HG03095 (cell line): Measurements from ENCODE around the gene CDKAL1.

Experiments
- ATAC-seq: cut with Tn5 transposase; IDR thresholded peaks from one replicate; pipeline ENCODE4 v1.9.1; 2021; ENCODE audit warnings: moderate library complexity; ENCODE audit not compliant: unreplicated experiment

Gene CDKAL1

GRCh38 chr6:20789162-20789561 lies 254.9 kb downstream of the CDKAL1 start:
- ATAC-seq, result no peak

DNA sequence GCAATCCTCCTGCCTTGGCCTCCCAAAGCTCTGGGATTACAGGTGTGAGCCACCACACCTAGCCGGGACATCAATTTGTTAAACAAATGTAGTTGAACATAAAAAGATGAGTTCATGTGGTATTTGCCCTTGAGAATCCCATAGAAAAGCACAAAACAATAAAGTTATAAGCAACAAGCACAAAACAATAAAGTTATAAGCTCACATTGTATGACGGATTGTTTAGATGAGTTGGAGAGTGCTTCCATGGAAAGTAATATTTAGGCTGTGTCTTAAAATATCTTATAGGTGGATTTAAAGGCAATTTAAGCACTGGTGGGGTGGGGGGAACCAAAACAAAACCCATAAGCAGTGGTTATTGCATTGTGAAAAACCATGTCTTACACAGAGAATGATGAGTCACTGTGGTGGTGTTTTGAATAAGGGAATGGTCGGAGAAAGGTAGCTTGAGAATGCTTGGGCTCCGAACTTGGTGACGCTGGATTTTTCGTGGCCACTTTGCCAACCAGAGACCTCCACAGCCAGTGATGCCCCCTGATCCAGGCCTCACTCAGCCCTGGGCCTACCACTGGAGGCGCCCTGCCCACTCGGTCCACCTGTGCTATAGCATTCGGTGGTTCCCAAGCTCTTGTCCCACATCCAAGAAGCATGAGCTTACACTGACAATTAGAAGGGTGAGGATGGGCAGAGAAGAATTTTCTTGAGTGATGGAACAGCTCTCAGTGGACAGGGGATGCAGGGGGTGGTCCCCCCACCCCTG lies 256.0 kb downstream of the CDKAL1 start:
- ATAC-seq, result no peak

GRCh38 chr6:20791074-20791473 lies 256.8 kb downstream of the CDKAL1 start:
- no peak for ATAC-seq

DNA sequence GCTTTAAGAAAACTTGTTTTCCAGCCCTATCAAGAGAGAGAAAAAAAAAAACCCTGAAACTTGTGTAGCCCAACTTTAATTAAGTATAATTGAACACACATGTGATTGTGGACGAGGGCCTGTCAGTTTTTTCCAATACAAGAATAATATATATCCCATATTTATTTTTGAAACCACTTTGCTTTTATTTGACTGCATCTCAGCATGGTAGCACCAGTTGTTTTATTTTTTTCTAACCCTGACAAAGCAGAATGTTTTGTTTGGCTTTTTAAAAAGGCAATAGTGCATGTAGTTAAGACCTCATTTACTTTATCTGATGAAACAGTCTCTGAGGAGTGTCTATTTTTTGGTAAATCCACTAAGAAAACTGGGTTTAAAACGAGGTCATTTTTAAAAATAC lies 257.7 kb downstream of the CDKAL1 start:
- no peak for ATAC-seq

- ATAC-seq, result no peak
Measured at GRCh38 chr6:20793174-20793573, 258.9 kb downstream of the CDKAL1 start.

- ATAC-seq, result no peak
Measured at GRCh38 chr6:20797597-20797996, 263.3 kb downstream of the CDKAL1 start.

DNA sequence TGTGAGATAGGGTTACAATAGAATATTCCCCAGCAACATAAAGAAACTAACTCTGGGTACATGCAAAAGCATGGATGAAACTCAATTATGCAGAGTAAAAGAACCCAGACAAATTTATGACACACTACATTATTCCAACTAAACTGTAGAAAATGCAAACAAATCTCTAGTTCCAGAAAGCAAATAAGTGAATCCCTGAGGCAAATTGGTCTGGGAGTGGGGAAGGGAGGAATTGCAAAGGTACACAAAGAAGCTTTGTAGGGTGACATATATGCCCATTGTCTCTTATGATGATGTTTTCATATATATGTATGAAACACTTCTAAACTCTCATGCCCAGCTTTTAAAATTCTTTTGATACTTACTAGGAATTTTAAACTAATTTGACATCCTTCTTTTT lies 266.0 kb downstream of the CDKAL1 start:
- no peak for ATAC-seq

DNA sequence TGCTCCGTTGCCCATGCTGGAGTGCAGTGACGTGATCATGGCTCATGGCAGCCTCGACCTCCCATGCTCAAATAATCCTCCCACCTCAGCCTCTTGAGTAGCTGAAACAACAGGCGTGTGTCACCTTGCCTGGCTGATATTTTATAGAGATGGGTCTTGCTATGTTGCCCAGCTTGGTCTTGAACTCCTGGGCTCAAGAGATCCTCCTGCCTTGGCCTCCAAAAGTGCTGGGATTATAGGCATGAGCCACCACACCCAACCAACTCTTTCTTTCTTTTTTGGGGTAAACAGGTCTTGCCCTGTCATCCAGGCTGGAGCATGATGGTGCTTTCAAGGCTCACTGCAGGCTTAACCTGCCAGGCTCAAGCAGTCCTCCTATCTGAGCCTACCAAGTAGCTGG lies 266.4 kb downstream of the CDKAL1 start:
- no peak for ATAC-seq

- ATAC-seq, result no peak
Measured at GRCh38 chr6:20801595-20801994, 267.3 kb downstream of the CDKAL1 start.

DNA sequence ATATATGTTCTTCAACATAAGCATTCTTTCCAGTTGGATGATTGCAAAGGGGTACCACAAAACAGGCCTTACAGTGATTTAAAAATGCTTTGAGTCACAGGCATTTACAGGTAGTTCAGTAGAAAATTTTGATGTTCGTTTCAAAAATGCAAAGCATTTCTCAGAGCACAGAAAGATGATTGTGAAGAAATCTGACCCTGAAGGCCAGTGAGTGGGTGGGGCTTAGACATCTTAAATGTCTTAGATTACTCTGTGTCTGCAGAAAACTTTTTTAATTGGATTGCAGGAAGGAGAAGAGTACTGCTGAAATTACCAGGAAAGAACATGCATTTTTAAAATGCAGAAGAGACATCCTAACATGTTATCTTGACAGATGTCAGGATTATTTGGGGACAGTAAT lies 268.3 kb downstream of the CDKAL1 start:
- ATAC-seq, result no peak

DNA sequence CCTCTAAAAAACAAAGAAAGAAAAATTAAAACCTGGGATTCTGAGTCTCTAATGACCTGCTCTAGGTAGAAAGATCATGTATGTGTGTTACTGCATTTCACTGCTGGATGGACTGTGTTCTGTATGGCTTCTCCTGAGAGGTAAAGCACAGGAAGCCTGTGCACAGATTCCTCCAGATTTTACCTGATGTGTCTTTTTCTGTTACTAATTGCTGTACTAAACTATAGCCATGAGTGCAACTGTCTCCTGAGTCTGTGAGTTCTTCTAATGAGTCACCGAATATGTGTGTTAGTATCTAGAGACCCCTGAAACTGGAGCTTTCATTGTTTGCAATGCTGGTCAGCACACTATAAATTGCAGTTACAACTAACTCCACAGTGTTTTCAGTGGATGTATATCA lies 270.8 kb downstream of the CDKAL1 start:
- ATAC-seq, result peak; percentile 65

DNA sequence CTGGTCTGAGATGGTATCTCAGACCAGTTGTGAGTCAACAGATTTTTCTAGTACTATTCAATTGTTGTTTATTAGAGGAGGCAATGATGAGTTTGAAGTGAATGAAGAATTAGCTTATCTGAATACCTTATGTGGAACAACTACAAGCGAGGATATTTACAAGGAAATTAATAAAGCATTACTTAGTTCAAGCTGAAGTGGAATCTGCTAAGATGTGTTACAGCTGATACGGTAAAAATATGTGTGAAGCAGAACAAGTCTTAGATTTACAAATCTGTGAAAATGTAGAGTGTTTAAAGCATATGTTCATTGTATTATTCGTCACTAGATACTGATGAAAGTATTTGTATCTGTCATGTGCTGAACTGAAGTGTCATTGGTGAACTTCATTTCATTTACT lies 272.4 kb downstream of the CDKAL1 start:
- ATAC-seq, result no peak

- ATAC-seq, result no peak
Measured at GRCh38 chr6:20808439-20808838, 274.2 kb downstream of the CDKAL1 start.

DNA sequence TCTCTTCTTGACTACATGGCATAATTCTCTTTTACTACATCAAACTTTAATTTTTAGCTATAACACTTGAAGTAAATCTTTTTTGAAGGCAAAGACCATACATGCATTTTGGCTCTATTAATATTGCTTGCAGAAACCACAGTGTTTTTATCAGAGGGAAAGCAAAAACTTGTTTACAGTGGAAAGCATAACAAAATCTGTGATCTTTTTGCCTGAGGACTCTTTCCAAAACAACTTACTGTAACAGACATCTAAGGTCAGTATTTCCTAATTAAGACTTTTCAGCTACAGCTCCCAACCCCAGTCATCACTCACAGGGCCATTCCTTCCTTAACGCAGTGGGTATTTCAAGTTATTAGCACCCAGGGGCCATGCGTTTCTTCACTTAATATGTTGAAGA lies 274.7 kb downstream of the CDKAL1 start:
- no peak for ATAC-seq

DNA sequence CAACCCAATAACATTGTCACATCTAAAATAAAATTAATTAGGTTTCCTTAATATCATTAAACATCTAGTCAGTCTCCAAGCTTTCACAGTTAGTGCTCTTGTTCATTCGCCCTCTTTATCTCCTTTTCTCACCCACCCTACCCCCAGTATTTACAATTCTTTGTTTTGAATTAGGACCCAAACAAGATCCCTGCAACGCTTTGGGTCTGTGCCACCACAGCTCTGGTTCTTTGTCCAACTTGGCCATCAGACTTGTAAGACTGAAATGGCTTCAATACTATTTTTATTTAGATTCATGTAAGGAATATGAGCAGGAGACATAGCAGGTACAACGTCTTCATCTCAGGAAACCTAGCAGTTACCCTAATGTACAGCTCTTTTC lies 276.5 kb downstream of the CDKAL1 start:
- no peak for ATAC-seq

DNA sequence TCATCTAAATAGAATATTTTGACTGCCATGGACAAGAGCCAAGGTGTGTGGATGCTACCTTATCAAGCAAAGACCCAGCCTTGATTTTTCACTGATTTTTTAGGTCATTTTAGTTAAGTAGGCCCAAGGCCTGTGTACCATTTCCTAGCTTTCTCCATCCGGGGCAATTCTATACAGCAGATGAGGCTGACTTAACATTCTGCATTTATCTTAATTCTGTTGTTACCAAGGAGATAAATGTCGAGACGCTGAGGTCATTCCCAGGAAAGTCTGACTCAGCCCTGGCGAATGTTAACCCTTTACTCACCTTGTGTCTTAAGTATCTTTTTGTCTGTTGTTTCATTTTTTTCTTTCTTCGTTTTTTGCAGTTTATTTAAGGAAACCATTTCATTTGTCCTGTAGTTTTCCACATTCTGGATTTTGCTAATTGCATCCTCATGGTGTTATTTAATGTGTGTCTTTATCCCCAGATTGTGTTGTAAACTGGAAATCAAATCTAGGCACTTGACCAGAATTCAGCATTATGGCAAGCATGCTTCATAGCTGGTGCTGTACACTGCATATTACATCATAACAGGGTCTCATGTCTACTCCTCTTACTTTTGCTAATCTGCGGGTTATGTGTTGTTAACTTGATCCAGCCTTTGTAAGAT lies 277.0 kb downstream of the CDKAL1 start:
- no peak for ATAC-seq

- ATAC-seq, result no peak
Measured at GRCh38 chr6:20812776-20813175, 278.5 kb downstream of the CDKAL1 start.

DNA sequence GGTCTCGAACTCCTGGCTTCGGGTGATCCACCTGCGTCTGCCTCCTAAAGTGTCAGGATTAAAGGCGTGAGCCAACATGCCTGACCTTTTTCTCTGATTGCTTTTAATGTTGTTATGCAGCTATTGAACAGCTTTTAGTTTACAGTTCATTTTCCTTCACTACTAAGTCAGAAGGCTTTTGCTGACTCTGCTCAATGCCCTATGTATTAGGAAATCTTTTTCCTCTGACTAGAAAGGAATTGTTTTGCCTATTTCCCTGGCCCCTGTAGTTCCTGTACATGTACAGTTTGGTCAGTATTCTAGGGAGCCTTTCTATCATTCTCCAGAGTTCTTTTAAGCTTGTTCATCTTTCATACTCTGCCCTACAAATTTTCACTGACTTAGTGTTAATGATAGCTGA lies 280.2 kb downstream of the CDKAL1 start:
- ATAC-seq, result no peak

DNA sequence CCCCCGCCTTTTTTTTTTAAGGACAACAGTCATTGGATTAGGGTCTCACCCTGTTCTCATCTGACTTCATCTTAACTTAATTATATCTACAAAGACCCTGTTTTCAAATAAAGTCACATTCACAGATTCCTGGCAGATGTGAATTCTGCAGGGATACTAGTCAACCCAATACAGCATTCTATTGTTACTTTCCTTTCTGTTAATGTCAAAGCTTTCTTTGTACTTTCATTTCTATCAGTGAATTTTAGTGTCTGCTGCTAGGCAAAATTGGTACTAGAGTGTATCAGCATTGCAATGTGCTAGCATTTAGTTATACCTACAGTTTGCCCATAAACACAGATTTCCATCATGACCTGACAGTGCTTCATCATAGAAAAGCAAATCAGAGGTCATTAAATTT lies 281.9 kb downstream of the CDKAL1 start:
- no peak for ATAC-seq

GRCh38 chr6:20817806-20818320 lies 283.6 kb downstream of the CDKAL1 start:
- no peak for ATAC-seq

DNA sequence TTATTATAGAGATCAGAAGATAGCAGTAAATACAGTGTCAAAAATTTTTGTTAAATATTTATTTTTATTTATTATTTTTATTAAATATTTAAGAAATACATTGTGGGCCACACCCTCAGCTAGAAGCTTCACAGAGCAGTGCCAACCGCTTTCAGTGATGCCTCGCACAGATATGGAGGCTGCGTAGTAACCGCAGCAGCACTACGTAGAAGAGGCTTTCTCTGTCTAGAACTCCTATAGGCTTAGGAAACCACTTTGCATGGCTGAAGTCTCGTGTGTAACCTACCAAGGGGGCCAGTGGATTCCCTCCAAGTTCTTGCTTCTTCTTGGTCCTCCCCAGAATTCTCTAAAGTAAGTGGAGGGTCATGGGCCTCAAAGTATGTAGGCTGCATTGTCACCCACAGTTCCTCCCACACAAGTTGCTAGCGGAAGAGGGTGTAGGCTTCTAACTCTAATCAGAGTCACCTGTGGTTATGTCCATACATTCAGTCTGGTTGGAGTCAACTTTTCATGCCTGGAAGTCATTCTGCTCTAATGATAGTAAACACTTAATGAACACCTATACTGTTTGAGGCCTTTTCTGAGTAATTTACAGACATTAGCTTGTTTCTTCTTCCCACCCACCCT lies 285.6 kb downstream of the CDKAL1 start:
- ATAC-seq, result no peak

DNA sequence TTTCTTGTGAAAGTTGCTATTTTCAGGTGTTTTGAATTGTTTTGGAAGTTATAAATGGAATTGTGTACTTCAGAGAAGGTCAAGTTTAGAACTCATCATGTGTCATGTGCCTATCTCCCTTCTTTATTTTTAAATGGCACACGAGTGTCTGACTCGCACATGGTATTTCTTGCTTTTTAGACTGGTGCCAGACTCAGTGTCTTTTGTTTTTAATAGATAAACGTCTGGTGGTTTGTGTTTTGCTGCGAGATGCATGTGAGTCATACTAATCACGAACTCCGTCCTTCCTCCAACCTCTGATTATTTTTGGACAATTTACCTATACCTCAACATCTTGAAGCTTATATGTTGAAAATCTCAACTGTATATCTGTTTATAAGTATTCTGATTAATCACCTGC lies 292.1 kb downstream of the CDKAL1 start:
- no peak for ATAC-seq
